Effector memory CD8-positive, alpha-beta T cell (primary cell): ENCODE results near the gene SSRP1.

Experiments used
- ATAC-seq: fragments of 150-1000 bp; cut with Tn5 transposase; replicated peaks from 2 replicates; pipeline ENCODE4 v1.10.0; 2021; ENCODE audit warnings: mild to moderate bottlenecking, moderate library complexity
- DNase-seq, 3 experiments: peaks; one replicate each; pipeline ENCODE4 v3.0.0; 2021
- H3K27ac Mint-ChIP-seq, 2 donors: one replicate each; pipeline ENCODE4 v1.8.0; 2022; ENCODE audit warnings: mild to moderate bottlenecking in 2 of 2, mixed read lengths in 2 of 2, moderate library complexity in 2 of 2
- H3K27me3 Mint-ChIP-seq, 2 donors: one replicate each; pipeline ENCODE4 v1.8.0; 2022; ENCODE audit warnings: mixed read lengths in 2 of 2
- H3K36me3 Mint-ChIP-seq: one replicate; pipeline ENCODE4 v1.8.0; 2022; ENCODE audit warnings: mild to moderate bottlenecking, moderate library complexity, mixed read lengths; ENCODE audit not compliant: insufficient read depth
- H3K4me1 Mint-ChIP-seq, 2 donors: one replicate each; pipeline ENCODE4 v1.8.0; 2022; ENCODE audit warnings: low read depth in 2 of 2, mixed read lengths in 2 of 2
- H3K4me3 Mint-ChIP-seq, 2 donors: one replicate each; pipeline ENCODE4 v1.8.0; 2022; ENCODE audit warnings: mild to moderate bottlenecking in 2 of 2, mixed read lengths in 2 of 2, moderate library complexity in 2 of 2
- H3K9me3 Mint-ChIP-seq, 2 donors: one replicate each; pipeline ENCODE4 v1.8.0; 2022; ENCODE audit warnings: mixed read lengths in 2 of 2

The SSRP1 gene

DNA sequence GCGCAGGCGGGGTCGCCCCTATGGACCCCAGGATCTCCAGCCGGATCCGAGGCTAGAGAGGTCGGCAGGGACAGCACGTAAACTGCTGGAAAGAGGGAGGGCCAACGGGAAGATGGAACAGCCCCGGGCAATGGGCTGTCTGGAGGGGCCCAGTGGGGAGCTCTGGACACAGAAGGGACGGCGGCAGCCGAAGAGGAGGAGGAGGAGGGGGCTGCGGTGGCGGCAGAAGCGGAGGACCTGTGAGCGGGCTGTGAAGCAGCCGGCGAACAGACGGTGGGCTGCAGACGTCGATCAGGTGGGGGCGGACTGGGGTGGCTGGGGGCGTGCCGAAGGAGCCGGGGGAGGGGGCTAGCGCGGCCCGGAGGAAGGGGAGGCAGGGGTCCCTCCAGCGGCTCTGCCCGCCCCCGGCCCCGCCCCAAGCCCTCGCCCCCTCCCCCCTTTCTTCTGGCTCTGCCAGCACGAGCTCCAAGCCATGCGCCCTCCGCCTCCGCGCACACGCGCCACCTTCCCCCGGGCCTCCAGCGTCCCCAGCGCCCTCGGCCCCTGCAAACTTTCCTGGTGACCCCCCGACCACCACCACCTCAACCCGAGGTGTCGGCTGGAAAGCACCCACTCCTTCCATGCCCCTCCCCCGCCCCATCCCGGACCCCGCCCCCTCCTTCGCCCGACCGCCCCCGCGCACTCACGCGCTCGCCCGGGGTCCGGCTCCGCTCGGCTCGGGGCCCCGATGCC lies 11.4 kb downstream of the SSRP1 start:
- Mint-ChIP-seq H3K27me3 (no peaks in the 10 kb centered on the region), H3K4me3 (peak overlapping the region; percentile 87 to 88), H3K4me1 (peaks cover 26 to 30% of the 10 kb centered on the region in 2 donors), H3K36me3 (peaks cover 37% of the 10 kb centered on the region), H3K9me3 (no peaks in the 10 kb centered on the region), H3K27ac (peak overlapping the region; percentile 96 to 98)
- ATAC-seq (peak; percentile 47), DNase-seq (no peak)

DNA sequence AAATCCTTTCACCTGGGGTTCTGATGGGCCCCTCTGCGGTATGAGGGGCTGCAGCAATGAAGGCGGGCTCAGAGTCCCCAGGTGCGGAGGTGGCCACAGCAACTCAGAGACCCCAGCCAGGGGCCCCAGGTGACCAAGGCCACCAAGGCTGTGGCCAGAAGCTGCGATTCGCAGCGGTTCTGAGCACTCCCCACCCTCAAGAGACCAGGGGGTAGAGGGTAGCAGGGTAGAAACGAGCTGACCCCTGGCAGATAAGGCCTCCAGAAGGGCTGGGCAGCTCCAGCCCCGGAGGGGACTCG lies 11.9 kb downstream of the SSRP1 start:
- Mint-ChIP-seq H3K9me3 (no peaks in the 10 kb centered on the region), H3K27me3 (no peaks in the 10 kb centered on the region), H3K4me1 (peaks cover 26 to 30% of the 10 kb centered on the region in 2 donors), H3K4me3 (peak overlapping the region; percentile 87 to 88), H3K36me3 (peaks cover 40% of the 10 kb centered on the region), H3K27ac (peak overlapping the region; percentile 96 to 98)
- ATAC-seq, result no peak
- no peak for DNase-seq

DNA sequence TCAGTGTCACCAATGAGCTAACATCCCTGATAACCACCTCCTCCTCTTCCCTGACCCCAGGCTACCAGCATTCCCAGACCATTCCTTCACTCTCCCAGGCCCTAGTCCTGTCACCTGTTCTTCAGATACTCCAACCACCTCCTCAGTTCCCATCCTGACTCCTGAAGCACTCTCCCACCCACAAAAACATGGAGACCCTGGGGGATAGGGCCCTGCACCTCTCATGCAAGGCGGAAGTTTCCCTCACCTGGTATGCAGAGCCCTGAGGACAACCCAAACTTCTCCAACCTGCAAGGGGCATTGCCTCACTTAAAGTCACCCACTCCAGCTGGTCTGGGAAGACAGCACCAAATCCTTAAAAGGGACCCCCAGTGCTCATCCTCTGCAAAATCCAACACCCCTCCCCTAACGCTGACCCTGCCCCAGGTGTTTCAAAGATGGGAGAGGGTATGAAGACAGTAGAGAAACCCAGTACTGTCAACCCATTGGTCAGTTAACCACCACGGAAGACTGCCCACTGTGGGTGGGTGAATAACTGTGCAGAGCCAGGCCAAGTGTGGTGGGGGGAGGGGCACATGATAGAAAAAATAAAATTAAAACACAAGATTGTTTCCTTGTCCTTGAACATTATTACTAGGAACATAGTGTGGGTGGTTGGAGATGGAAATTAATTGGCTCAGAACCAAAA lies 12.4 kb downstream of the SSRP1 start:
- no peaks in the 10 kb centered on the region for H3K9me3 Mint-ChIP-seq
- peak overlapping the region; percentile 87 to 88 for H3K4me3 Mint-ChIP-seq
- DNase-seq (no peak), ATAC-seq (no peak)
- H3K27me3 Mint-ChIP-seq, result no peaks in the 10 kb centered on the region
- H3K4me1 Mint-ChIP-seq, result peaks cover 26 to 30% of the 10 kb centered on the region in 2 donors
- peaks cover 36% of the 10 kb centered on the region for H3K36me3 Mint-ChIP-seq
- peak overlapping the region; percentile 96 to 98 for H3K27ac Mint-ChIP-seq

DNA sequence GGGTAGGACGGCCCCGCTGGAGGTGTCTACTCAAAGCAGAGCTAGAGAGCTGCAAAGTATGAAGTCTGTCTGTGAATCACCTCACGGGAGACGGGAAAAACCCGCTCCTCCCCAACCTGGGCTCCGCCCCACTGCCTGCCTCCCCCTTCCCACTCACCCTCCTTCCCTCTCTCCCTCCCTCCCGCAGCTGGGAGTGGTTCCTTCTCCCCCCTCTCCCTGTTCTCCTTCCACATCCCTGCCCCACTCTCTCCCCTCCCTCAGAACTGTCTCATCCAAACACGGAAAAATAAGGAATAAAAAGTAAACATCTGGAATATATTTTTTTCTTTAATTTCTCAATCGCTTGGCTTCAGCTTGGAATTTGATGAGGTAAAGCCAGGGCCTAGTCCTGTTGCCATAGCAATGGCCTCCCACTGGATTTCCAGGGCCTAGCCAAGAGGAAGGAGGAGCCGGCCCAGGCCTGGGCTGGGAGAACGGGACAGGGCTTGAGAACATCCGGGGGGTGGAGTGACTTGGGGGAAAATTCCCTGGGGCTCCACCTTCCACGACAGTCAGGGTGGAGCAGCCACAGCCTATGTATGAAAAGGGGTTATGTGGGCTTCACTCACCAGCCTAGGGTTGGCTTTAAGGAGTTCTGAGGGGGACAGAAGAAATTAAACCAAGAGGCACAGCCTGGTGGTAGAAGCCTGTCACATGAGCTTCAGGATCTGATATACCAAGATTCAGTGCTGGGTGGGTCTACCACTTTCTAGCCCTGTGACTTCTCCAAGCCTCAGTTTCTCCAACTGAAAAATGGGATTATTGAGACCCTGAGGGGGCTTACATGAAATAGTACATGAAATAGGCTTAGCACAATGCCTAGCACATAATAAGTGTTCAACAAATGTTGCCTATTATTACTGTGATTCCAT lies 13.2 kb downstream of the SSRP1 start:
- Mint-ChIP-seq H3K4me1 (peaks cover 26 to 30% of the 10 kb centered on the region in 2 donors), H3K27ac (peak overlapping the region in 1 of 2 donors; percentile 47), H3K4me3 (peak overlapping the region; percentile 87 to 88), H3K27me3 (no peaks in the 10 kb centered on the region), H3K9me3 (no peaks in the 10 kb centered on the region), H3K36me3 (peaks cover 28% of the 10 kb centered on the region)
- no peak for DNase-seq
- no peak for ATAC-seq

DNA sequence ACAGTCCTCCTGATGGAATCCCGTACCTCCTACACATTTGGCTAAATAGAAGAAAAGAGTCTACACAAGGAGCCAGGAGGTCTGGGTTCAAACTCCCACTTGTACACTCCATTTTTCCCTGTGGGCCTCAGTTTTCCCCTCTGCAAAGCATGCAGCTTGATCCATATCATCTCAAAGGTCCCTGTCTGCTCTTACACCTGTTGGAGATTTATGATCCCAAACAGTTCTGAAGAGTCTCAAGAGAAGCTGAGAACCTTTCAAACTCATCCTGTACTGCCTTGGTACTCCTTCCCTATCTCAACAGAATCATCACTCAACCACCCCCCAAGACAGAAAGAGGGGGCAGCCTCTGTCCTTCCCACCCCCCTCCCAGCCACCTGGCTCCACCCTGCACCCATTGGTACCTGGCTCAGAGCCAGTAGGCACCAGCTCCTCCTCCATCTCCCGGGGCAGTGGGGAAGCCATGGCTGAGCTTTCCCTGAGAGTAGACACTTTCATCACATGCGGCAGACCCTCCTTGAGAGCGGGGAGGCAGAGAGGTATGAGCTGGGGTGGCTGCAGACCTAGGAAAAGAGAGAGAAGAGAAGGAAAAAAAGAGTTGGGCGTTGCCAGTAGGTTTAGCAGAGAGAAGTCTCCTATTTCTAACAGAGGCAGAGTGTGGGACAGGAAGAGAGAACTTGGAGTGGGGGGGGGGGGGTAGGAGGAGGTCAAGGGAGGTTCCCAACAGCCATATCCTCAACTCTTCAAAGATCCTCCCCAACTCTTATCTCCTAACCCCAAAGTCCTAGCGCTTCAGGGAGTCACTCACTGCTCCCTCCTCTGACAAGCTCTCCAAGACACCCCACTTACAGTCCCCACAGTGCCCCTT lies 14.1 kb downstream of the SSRP1 start:
- H3K27ac Mint-ChIP-seq, result peak overlapping the region; percentile 47
- DNase-seq (no peak), ATAC-seq (no peak)
- peaks cover 20% of the 10 kb centered on the region for H3K36me3 Mint-ChIP-seq
- H3K4me3 Mint-ChIP-seq, result peak overlapping the region in 1 of 2 donors; percentile 26
- no peaks in the 10 kb centered on the region for H3K27me3 Mint-ChIP-seq
- H3K4me1 Mint-ChIP-seq, result peaks cover 23 to 27% of the 10 kb centered on the region in 2 donors
- no peaks in the 10 kb centered on the region for H3K9me3 Mint-ChIP-seq

DNA sequence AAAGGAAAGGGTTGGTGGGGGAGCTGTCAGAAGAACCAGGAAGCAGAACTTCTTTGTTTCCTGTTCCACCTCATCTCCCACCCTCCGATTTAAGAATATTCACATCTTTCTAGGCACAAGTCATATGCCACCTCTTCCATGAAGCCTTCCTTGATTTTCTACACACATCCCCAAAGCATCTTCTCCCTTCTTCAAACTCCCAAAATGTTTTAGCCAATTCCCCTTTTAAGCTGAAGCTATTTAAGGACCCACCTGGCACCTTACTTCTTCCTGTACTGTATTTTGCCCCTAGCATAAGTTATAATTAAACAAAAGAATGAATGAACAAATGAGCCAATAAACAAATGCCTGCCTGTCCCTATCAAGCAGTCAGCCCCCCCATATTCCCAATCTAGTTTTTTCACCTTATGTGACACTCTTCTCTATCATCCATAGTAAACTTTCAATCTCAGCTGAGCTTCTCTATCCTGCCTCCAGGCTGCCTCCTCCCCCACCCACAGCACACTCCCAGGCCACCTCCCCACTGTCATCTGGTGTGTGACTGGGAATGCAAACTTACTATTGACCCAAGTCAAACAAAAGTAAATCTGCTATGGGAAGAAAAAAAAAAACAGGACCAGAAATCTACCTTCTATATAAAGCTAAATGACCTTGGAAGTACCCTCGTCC lies 14.8 kb downstream of the SSRP1 start:
- no peak overlapping the region for H3K4me3 Mint-ChIP-seq

DNA sequence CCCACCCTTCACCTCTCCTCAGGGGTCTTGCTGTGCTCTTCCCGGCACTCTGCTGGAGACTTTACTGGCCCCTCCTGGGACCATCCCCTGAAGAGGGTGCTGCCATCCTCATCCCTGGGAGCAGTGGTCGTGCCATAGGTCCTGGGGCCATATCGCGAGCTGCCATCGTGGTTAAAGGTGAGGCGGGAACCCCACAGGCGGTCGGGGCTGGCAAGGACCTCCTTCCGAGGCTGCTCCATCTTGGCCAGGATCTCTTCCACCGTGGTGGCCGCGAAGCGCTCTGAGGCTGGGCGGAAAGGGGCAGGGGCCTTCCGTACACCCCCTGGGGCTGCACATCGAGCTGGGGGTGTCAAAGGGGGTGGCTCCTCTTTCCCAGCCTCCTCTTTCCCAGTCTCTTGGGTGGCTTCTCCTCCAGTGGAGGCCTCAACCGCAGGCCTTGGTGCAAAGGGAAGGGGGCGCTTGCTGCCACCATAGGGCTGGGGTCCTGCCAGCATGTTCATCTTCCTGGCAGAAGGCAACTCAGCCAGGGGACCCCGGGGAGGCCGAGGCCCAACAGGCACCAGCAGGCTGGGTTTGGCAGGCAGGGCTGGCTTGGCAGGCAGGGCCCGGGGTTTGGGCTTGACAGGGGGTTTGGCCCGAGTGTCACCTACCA lies 15.5 kb downstream of the SSRP1 start:
- Mint-ChIP-seq H3K4me3 (no peak overlapping the region), H3K27me3 (no peaks in the 10 kb centered on the region), H3K27ac (no peak overlapping the region), H3K9me3 (no peaks in the 10 kb centered on the region), H3K4me1 (peaks cover 10 to 15% of the 10 kb centered on the region in 2 donors), H3K36me3 (peaks cover 14% of the 10 kb centered on the region)
- ATAC-seq (no peak), DNase-seq (no peak)

More for the DNA sequence above, 14.8 kb downstream of the SSRP1 start:
- no peak for DNase-seq
- peaks cover 17 to 22% of the 10 kb centered on the region in 2 donors for H3K4me1 Mint-ChIP-seq
- H3K36me3 Mint-ChIP-seq, result peaks cover 20% of the 10 kb centered on the region
- H3K27ac Mint-ChIP-seq, result peak overlapping the region in 1 of 2 donors; percentile 47
- no peaks in the 10 kb centered on the region for H3K9me3 Mint-ChIP-seq
- ATAC-seq, result no peak
- H3K27me3 Mint-ChIP-seq, result no peaks in the 10 kb centered on the region

DNA sequence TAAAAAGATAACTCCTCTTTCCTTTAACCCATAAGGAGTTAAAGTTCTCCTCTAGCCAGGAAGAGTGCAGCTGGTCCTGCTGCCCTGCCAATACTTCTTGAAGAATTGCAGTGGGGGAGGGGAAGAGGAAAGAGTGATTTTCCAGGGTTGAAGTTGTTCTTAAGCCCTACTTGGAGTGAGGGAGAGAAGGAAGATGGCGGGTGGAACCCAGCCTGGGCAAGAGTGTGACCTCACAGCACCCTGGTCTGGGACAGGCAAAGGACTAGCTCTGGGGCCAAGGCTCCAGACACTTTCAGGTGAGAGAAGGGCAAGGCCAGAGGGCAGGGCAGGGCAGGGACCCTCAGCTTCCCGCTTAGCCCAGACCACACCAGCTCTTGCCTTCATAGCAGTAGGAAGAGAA lies 17.5 kb downstream of the SSRP1 start:
- H3K27ac Mint-ChIP-seq, result no peak overlapping the region
- H3K9me3 Mint-ChIP-seq, result no peaks in the 10 kb centered on the region
- peaks cover 4 to 6% of the 10 kb centered on the region in 2 donors for H3K4me1 Mint-ChIP-seq
- DNase-seq, result no peak
- ATAC-seq, result no peak
- H3K4me3 Mint-ChIP-seq, result no peak overlapping the region
- H3K36me3 Mint-ChIP-seq, result peaks cover 4% of the 10 kb centered on the region
- H3K27me3 Mint-ChIP-seq, result no peaks in the 10 kb centered on the region

DNA sequence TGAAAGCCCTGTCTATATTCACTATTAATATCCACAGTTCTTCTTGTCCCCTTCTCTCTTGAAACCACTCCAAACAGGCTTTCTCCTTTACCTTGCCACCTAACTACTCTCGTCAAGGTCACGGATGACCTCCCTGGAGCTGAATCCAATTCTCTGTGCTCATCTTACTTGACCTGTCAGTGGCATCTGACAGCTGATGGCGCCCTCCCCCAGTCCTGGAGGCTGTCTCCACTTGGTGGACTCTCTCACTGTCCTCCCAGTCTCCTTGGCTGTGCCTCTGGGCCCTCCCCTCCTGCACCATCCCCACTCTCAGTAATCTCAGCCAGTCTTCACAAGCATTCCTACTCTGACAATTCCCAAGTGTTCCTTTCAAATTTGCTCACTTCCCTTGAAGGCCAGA lies 19.7 kb downstream of the SSRP1 start:
- ATAC-seq, result no peak
- H3K27ac Mint-ChIP-seq, result no peak overlapping the region
- H3K36me3 Mint-ChIP-seq, result peaks cover 4% of the 10 kb centered on the region
- no peak for DNase-seq
- H3K4me3 Mint-ChIP-seq, result no peak overlapping the region
- no peaks in the 10 kb centered on the region for H3K9me3 Mint-ChIP-seq
- H3K4me1 Mint-ChIP-seq, result peaks cover 4 to 6% of the 10 kb centered on the region in 2 donors
- H3K27me3 Mint-ChIP-seq, result no peaks in the 10 kb centered on the region

DNA sequence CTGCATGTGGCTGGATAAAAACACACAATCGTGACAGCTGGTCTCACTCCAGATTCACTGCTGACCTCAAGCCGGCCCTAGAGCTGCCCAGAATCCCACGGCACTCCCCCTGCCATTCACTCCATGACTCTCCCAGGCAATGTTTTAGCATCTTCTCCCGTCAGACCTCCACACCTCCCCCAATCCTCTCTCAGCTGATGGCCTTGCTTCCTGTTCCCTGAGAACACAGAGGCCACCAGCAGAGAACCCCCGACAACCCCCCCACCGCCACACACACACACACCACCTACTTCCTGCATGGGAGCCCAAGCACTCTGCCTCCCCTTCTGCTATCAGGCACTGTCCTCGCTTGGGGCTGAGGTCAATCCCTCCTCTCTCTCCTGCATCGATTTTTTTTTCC lies 20.2 kb downstream of the SSRP1 start:
- no peaks in the 10 kb centered on the region for H3K9me3 Mint-ChIP-seq
- no peak for DNase-seq
- H3K36me3 Mint-ChIP-seq, result peaks cover 4% of the 10 kb centered on the region
- H3K27ac Mint-ChIP-seq, result no peak overlapping the region
- H3K4me3 Mint-ChIP-seq, result no peak overlapping the region
- ATAC-seq, result peak; percentile 36
- H3K27me3 Mint-ChIP-seq, result no peaks in the 10 kb centered on the region
- H3K4me1 Mint-ChIP-seq, result peaks cover 4 to 9% of the 10 kb centered on the region in 2 donors

DNA sequence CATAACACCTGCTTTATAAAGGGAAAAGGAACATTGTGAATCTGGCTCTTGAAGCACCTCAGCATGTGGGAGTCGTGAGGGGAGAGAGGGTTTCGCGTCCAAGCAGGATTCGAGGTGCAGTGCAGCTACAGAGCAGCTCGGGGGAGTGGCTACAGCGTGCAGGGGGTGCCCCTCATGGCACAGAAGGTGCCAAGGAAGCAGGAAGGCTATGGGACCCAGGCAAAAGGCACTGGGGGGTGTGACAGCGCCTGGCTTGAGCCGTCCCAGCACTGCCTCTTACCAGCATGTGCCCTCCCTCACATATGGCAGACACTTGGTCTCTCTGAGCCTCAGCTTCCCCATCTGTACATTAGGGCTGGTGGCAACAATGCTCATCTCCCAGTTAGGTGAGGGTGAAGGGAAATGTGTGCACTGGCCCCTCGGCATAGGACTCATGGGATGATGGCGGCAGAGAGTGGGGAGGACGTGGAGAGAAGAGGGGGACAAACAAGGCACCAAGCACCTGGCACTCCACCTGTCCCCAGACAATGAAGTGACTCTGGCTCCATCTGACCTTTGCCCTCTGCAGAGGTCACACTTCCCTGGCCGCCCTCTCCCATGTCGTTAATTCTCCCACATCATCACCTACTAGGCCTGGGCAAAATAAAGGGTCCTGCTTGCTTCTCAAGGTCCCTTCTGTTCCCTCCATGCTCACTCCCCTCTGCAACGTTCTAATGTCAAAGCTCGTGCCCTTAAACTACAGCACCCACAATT lies 21.3 kb downstream of the SSRP1 start:
- H3K4me1 Mint-ChIP-seq, result peaks cover 4 to 9% of the 10 kb centered on the region in 2 donors
- no peaks in the 10 kb centered on the region for H3K27me3 Mint-ChIP-seq
- H3K4me3 Mint-ChIP-seq, result no peak overlapping the region
- no peak overlapping the region for H3K27ac Mint-ChIP-seq
- peaks cover 4% of the 10 kb centered on the region for H3K36me3 Mint-ChIP-seq
- ATAC-seq, result no peak
- H3K9me3 Mint-ChIP-seq, result no peaks in the 10 kb centered on the region
- DNase-seq, result no peak

DNA sequence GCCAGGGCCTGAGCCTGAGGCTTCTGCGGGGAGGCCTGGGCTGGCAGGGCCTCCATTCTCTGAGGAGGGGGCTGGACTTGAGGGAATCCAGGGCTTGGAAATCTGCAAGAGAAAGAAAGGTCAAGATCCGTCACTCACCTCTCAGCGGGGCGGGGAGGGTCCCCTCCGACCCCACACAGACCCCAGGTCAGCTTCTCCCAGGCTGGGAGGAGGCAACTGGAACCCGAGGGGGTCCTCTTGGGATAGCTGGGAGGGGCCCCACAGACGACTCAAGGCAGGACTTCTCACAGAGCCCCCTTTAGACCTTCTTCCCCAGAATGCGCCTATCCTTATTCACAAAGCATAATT lies 21.9 kb downstream of the SSRP1 start:
- Mint-ChIP-seq H3K4me1 (peaks cover 4 to 9% of the 10 kb centered on the region in 2 donors), H3K4me3 (no peak overlapping the region), H3K9me3 (no peaks in the 10 kb centered on the region), H3K36me3 (no peaks in the 10 kb centered on the region), H3K27ac (no peak overlapping the region), H3K27me3 (no peaks in the 10 kb centered on the region)
- ATAC-seq (no peak), DNase-seq (no peak)
